Esophagus muscularis mucosa (tissue), 4 donors: ENCODE data around the gene ITGA2B. TPM values are rescaled to one million over a fixed set of nuclear protein-coding genes. Genes with fewer than 3 reads are reported as not detected.

ENCODE experiments used
- DNase-seq: peaks from one replicate; pipeline ENCODE4 v3.0.0-alpha.2; 2017; ENCODE audit errors: extremely low spot score
- H3K27ac ChIP-seq, 4 donors: fragments of 200-600 bp; sonication (generic); replicated peaks in 1 of 4; 1 replicate in 3 of 4; 2 replicates in 1 of 4; pipeline ENCODE4 v1.5.1; 2016 to 2019; ENCODE audit warnings: mild to moderate bottlenecking in 1 of 4
- H3K27me3 ChIP-seq, 4 donors: fragments of 200-600 bp; sonication (generic); one replicate each; pipeline versions ENCODE4 v1.5.1 to v1.6.0; 2016 to 2019
- H3K36me3 ChIP-seq, 4 donors: fragments of 200-600 bp; sonication (generic); one replicate each; pipeline ENCODE4 v1.5.1; 2016 to 2019
- H3K4me1 ChIP-seq, 4 donors: fragments of 200-600 bp; sonication (generic); one replicate each; pipeline ENCODE4 v1.5.1; 2016 to 2019
- H3K4me3 ChIP-seq, 4 donors: fragments of 200-600 bp; sonication (generic); 1 replicate in 2 of 4; 2 replicates in 2 of 4; pipeline ENCODE4 v1.5.1; 2016 to 2019; ENCODE audit warnings: mild to moderate bottlenecking in 4 of 4, moderate library complexity in 1 of 4
- H3K9me3 ChIP-seq, 4 donors: fragments of 200-600 bp; sonication (generic); 1 replicate in 3 of 4; 2 replicates in 1 of 4; pipeline ENCODE4 v1.5.1; 2016 to 2019
- CTCF ChIP-seq, 3 experiments: fragments of 200-600 bp in 2 of 3; fragments of 450-650 bp in 1 of 3; sonication (generic) in 2 of 3; IDR thresholded peaks; one replicate each; pipeline ENCODE4 v1.5.1; 2017 to 2019; ENCODE audit warnings: antibody characterized with exemption in 3 of 3, mild to moderate bottlenecking in 2 of 3, moderate library complexity in 1 of 3
- EP300 ChIP-seq: sonication (generic); formaldehyde crosslinking; IDR thresholded peaks from one replicate; pipeline ENCODE4 v1.6.1; 2017; ENCODE audit warnings: antibody characterized with exemption
- POLR2A ChIP-seq: fragments of 450-650 bp; IDR thresholded peaks from one replicate; pipeline ENCODE4 v1.6.1; 2017; ENCODE audit warnings: antibody characterized with exemption, moderate library complexity, mild to moderate bottlenecking, low read depth
- POLR2AphosphoS5 ChIP-seq, 2 donors: sonication (generic); formaldehyde crosslinking; IDR thresholded peaks; one replicate each; pipeline ENCODE4 v1.6.1; 2017; ENCODE audit warnings: antibody characterized with exemption in 2 of 2
- WGBS: methylation state at CpG from one replicate; pipeline ENCODE4 v1.1.5; 2018; 5-methylcytosine and 5-hydroxymethylcytosine counted together
- intact Hi-C: fragments of 100-400 bp; cut with DNase I; formaldehyde crosslinking; loops from one replicate; pipeline ENCODE4 v1.15.1; 2023
- total RNA-seq, 4 donors: library from RNA; depleted of rRNA; stranded (reverse); fragments of >200 nt; gene quantifications; one replicate each; pipeline versions ENCODE4 v1.1.0 to v1.2.1, GENCODE V29; 2016

Gene ITGA2B
- total RNA-seq, 4 donors from 2014 or later: 0.42 to 1.7 (median 1.0) TPM

DNA sequence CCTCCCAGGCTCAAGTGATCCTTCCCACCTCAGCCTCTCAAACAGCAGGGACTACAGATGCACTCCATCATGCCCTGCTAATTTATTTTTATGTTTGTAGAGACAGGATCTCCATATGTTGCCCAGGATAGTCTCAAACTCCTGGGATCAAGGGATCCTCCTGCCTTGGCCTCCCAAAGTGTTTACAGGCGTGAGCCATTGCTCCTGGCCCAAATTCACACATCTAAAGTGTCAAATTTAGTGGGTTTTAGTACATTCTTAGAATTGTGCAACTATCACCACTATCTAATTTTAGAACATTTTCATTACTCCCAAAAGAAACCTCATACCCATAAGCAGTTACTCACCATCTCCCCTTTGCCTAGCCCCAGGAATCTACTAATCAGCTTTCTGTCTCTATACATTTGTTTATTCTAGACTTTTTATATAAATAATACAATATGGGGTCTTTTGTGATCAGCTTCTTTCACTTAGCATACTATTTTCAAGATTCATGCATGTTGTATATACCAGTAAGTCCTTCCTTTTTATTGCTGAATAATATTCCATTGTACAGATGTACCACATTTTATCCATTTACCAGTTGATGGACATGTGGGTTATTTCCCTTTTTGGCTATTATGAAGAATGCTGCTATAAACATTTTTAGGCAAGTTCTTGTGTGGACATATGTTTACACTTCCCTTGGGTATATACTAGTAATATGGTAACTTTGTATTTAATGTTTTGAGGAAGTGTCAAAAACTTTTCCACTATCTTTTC is 25.1 kb upstream of the ITGA2B start:
- Histone ChIP-seq H3K4me1 (peaks cover 0 to 19% (median 12%) of the 10 kb centered on the region in 4 donors), H3K9me3 (no peaks in the 10 kb centered on the region), H3K27ac (no peak overlapping the region), H3K4me3 (no peak overlapping the region), H3K36me3 (peaks cover 0 to 58% (median 35%) of the 10 kb centered on the region in 4 donors), H3K27me3 (no peaks in the 10 kb centered on the region)
- intact Hi-C loops: loop anchor here (10.0 kb wide), 1 partner anchor 90 kb away; the partner anchor contains the start of gene GPATCH8
- TF ChIP-seq POLR2A: no peak
- no peak for TF ChIP-seq EP300
- TF ChIP-seq CTCF (IDR thresholded peaks at IDR 0.05): no peak
- TF ChIP-seq POLR2AphosphoS5 (IDR thresholded peaks at IDR 0.05): no peak
- 100% methylated on average over 1 of the region's 1 CpG for WGBS
- DNase-seq: no peak

- no peak for DNase-seq
- peaks cover 0 to 5% (median 0%) of the 10 kb centered on the region in 4 donors for H3K4me1 ChIP-seq
- H3K27ac ChIP-seq: no peak overlapping the region
- H3K27me3 ChIP-seq: no peaks in the 10 kb centered on the region
- no peak for TF ChIP-seq POLR2A
- no peak for TF ChIP-seq CTCF (IDR thresholded peaks at IDR 0.05)
- TF ChIP-seq POLR2AphosphoS5 (IDR thresholded peaks at IDR 0.05): no peak
- TF ChIP-seq EP300: no peak
- 85% methylated on average over 7 of the region's 7 CpGs for WGBS
- intact Hi-C loops: loop anchor here (10.0 kb wide), 1 partner anchor 95 kb away; the partner anchor contains the start of gene GPATCH8
- no peak overlapping the region for H3K4me3 ChIP-seq
- peaks cover 0 to 39% (median 19%) of the 10 kb centered on the region in 4 donors for H3K36me3 ChIP-seq
- no peaks in the 10 kb centered on the region for H3K9me3 ChIP-seq
Observed at GRCh38 chr17:44409309-44410028, 20.0 kb upstream of the ITGA2B start.

- H3K4me3 ChIP-seq: no peak overlapping the region
- WGBS: 93% methylated on average over 4 of the region's 4 CpGs
Observed at GRCh38 chr17:44408786-44409185, 19.3 kb upstream of the ITGA2B start.

GRCh38 chr17:44402564-44403172 is 13.2 kb upstream of the ITGA2B start:
- intact Hi-C loops: no loop called here
- no peak overlapping the region for H3K27ac ChIP-seq
- DNase-seq: no peak
- H3K4me1 ChIP-seq: peaks cover 0 to 5% (median 0%) of the 10 kb centered on the region in 4 donors
- TF ChIP-seq EP300 (no peak), POLR2A (no peak), CTCF (IDR thresholded peaks at IDR 0.05) (no peak)
- no peaks in the 10 kb centered on the region for H3K27me3 ChIP-seq
- peaks cover 27 to 85% (median 78%) of the 10 kb centered on the region in 4 donors for H3K36me3 ChIP-seq
- 83% methylated on average over 5 of the region's 5 CpGs for WGBS
- no peak overlapping the region for H3K4me3 ChIP-seq
- H3K9me3 ChIP-seq: no peaks in the 10 kb centered on the region

More at GRCh38 chr17:44408786-44409185, 19.3 kb upstream of the ITGA2B start:
- no peak overlapping the region for H3K27ac ChIP-seq
- H3K4me1 ChIP-seq: peaks cover 0 to 5% (median 0%) of the 10 kb centered on the region in 4 donors
- TF ChIP-seq CTCF (IDR thresholded peaks at IDR 0.05) (no peak), POLR2AphosphoS5 (IDR thresholded peaks at IDR 0.05) (no peak), EP300 (no peak), POLR2A (no peak)
- H3K9me3 ChIP-seq: no peaks in the 10 kb centered on the region
- intact Hi-C loops: no loop called here
- peaks cover 0 to 42% (median 23%) of the 10 kb centered on the region in 4 donors for H3K36me3 ChIP-seq
- no peak for DNase-seq
- no peaks in the 10 kb centered on the region for H3K27me3 ChIP-seq
